MCF 10A (cell line): ENCODE measurements around the gene ARIH1. TPM values are rescaled to one million over a fixed set of nuclear protein-coding genes. Genes with fewer than 3 reads are reported as not detected.

ENCODE experiments used
- BruUV-seq: library from RNA; stranded (reverse); fragments of 400-500 nt; replicated peaks from 2 replicates; lab custom pipeline; 2021; lab: Mats Ljungman, UMichigan
- CTCF ChIA-PET: fragments of 300-600 bp; sonication (Branson Sonifier 250); formaldehyde crosslinking; extraction: SDS; loops from one replicate; lab custom pipeline; 2021; ENCODE audit warnings: antibody characterized with exemption, inconsistent platforms; lab: Yijun Ruan, JAX
- POLR2A ChIA-PET: fragments of 300-600, 350-650 bp; sonication (Branson Sonifier 250); formaldehyde crosslinking; extraction: SDS; loops from one replicate; lab custom pipeline; 2020; ENCODE audit warnings: antibody characterized with exemption, inconsistent platforms; lab: Yijun Ruan, JAX
- DNase-seq: peaks from one replicate; pipeline ENCODE4 v3.0.0-alpha.2; 2018; ENCODE audit not compliant: unreplicated experiment
- H3K27ac Mint-ChIP-seq: one replicate; pipeline ENCODE4 v1.8.0; 2022; ENCODE audit warnings: mild to moderate bottlenecking, low read depth, mixed read lengths; ENCODE audit not compliant: unreplicated experiment
- H3K27me3 Mint-ChIP-seq: one replicate; pipeline ENCODE4 v1.8.0; 2022; ENCODE audit warnings: mixed read lengths; ENCODE audit not compliant: insufficient read depth, unreplicated experiment
- H3K36me3 Mint-ChIP-seq: one replicate; pipeline ENCODE4 v1.8.0; 2022; ENCODE audit warnings: mild to moderate bottlenecking, moderate library complexity, mixed read lengths; ENCODE audit not compliant: insufficient read depth, unreplicated experiment
- H3K4me1 Mint-ChIP-seq: one replicate; pipeline ENCODE4 v1.8.0; 2022; ENCODE audit warnings: mixed read lengths; ENCODE audit not compliant: insufficient read depth, unreplicated experiment
- H3K4me3 Mint-ChIP-seq: one replicate; pipeline ENCODE4 v1.8.0; 2022; ENCODE audit warnings: mild to moderate bottlenecking, moderate library complexity, mixed read lengths; ENCODE audit not compliant: unreplicated experiment
- H3K9me3 Mint-ChIP-seq: one replicate; pipeline ENCODE4 v1.8.0; 2022; ENCODE audit warnings: mixed read lengths; ENCODE audit not compliant: unreplicated experiment
- CTCF ChIP-seq: fragments of 200-600 bp; IDR thresholded peaks from one replicate; pipeline ENCODE4 v1.8.0; 2022; ENCODE audit warnings: antibody characterized with exemption, mild to moderate bottlenecking; ENCODE audit not compliant: unreplicated experiment
- intact Hi-C: fragments of 100-400 bp; cut with micrococcal nuclease; formaldehyde crosslinking; loops from 2 replicates; pipeline ENCODE4 v1.14.1; 2022
- total RNA-seq: library from RNA; stranded (reverse); gene quantifications from 2 replicates; pipeline ENCODE4 v1.2.3, GENCODE V29; 2022

The ARIH1 gene
- total RNA-seq, 1 experiment from 2014 or later = 235 TPM

GRCh38 chr15:72488558-72488957 lies 14.4 kb downstream of the ARIH1 start:
- Mint-ChIP-seq H3K4me1 (peaks cover 33% of the 10 kb centered on the region), H3K27ac (no peak overlapping the region), H3K4me3 (no peak overlapping the region), H3K27me3 (no peaks in the 10 kb centered on the region), H3K36me3 (peaks cover 18% of the 10 kb centered on the region), H3K9me3 (no peaks in the 10 kb centered on the region)
- POLR2A ChIA-PET = no interaction called here
- no TSS peak for BruUV-seq
- DNase-seq = no peak
- intact Hi-C loops = no loop called here
- CTCF ChIA-PET = interaction anchor here (0.9 to 1.7 kb wide), 3 partner anchors 10 to 24 kb away, joined by 3 to 4 read pairs (median 3); no protein-coding TSS in a partner anchor
- TF ChIP-seq CTCF = no peak

GRCh38 chr15:72489943-72490554 lies 15.9 kb downstream of the ARIH1 start:
- intact Hi-C loops = no loop called here
- no peaks in the 10 kb centered on the region for H3K9me3 Mint-ChIP-seq
- H3K27me3 Mint-ChIP-seq = no peaks in the 10 kb centered on the region
- H3K4me1 Mint-ChIP-seq = peaks cover 35% of the 10 kb centered on the region
- no peak for DNase-seq
- POLR2A ChIA-PET = interaction anchor here (0.7 to 1.3 kb wide), 3 partner anchors 10 to 115 kb away, joined by 3 read pairs; partner anchors contain the start of gene HEXA
- peaks cover 13% of the 10 kb centered on the region for H3K36me3 Mint-ChIP-seq
- CTCF ChIA-PET = interaction anchor here (0.7 to 1.7 kb wide), 2 partner anchors 23 to 68 kb away, joined by 3 read pairs; no protein-coding TSS in a partner anchor
- TF ChIP-seq CTCF = no peak
- H3K27ac Mint-ChIP-seq = no peak overlapping the region
- no peak overlapping the region for H3K4me3 Mint-ChIP-seq
- BruUV-seq = no TSS peak

- Mint-ChIP-seq H3K9me3 (no peaks in the 10 kb centered on the region), H3K4me3 (no peak overlapping the region), H3K36me3 (peaks cover 11% of the 10 kb centered on the region), H3K27ac (no peak overlapping the region), H3K4me1 (peaks cover 36% of the 10 kb centered on the region), H3K27me3 (no peaks in the 10 kb centered on the region)
- POLR2A ChIA-PET = interaction anchor here (1.1 to 4.5 kb wide), 6 partner anchors 8 to 194 kb away, joined by 3 to 45 read pairs (median 6); partner anchors contain the start of genes ARIH1, BBS4 and HIGD2B
- intact Hi-C loops = no loop called here
- CTCF ChIA-PET = interaction anchor here (0.6 kb wide), 1 partner anchor 498 kb away, joined by 3 read pairs; no protein-coding TSS in a partner anchor
- no TSS peak for BruUV-seq
- peak; percentile 36 for DNase-seq
- TF ChIP-seq CTCF = no peak
These were observed 17.6 kb downstream of the ARIH1 start for GRCh38 chr15:72491768-72492167.

- intact Hi-C loops = no loop called here
- DNase-seq = peak; percentile 30
- Mint-ChIP-seq H3K9me3 (no peaks in the 10 kb centered on the region), H3K36me3 (peaks cover 11% of the 10 kb centered on the region), H3K4me1 (peaks cover 39% of the 10 kb centered on the region), H3K4me3 (no peak overlapping the region), H3K27ac (no peak overlapping the region), H3K27me3 (no peaks in the 10 kb centered on the region)
- BruUV-seq = no TSS peak
- CTCF ChIA-PET = interaction anchor here (0.6 kb wide), 1 partner anchor 117 kb away, joined by 3 read pairs; the partner anchor contains the start of gene HEXA
- POLR2A ChIA-PET = interaction anchor here (1.2 to 4.5 kb wide), 5 partner anchors 9 to 34 kb away, joined by 4 to 45 read pairs (median 6); partner anchors contain the start of gene ARIH1
- no peak for TF ChIP-seq CTCF
These were observed 18.6 kb downstream of the ARIH1 start for GRCh38 chr15:72492733-72493132.
